ENCODE results near the gene GRK5.

Gene GRK5

GRCh38 chr10:119459681-119460340, 252.4 kb downstream of the GRK5 start:
- Histone ChIP-seq H3K9me3 (ENCODE audit: insufficient read depth, low read length) (no peaks in the 10 kb centered on the region), H3K9ac (ENCODE audit: low read length) (no peak overlapping the region), H3K36me3 (replicated peaks; ENCODE audit: low read depth, low read length) (no peaks in the 10 kb centered on the region), H3K4me3 (ENCODE audit: low read length) (no peak overlapping the region), H4K20me1 (ENCODE audit: insufficient read depth, low read length) (no peaks in the 10 kb centered on the region), H2AFZ (ENCODE audit: low read depth, low read length) (no peak overlapping the region), H3K4me2 (ENCODE audit: low read length) (no peak overlapping the region), H3K4me1 (ENCODE audit: low read length) (peaks cover 35% of the 10 kb centered on the region), H3K27me3 (ENCODE audit: low read depth, low read length) (no peaks in the 10 kb centered on the region), H3K79me2 (ENCODE audit: low read length) (no peaks in the 10 kb centered on the region), H3K27ac (ENCODE audit: low read length) (no peak overlapping the region)
- TF ChIP-seq CTCF (IDR thresholded peaks at IDR 0.05; ENCODE audit: low read depth, low read length) (no peak), EZH2phosphoT487 (IDR thresholded peaks at IDR 0.05; ENCODE audit: low read depth) (no peak)

- H3K4me2 ChIP-seq (ENCODE audit: low read length), result peak overlapping the region; percentile 62
- H3K79me2 ChIP-seq (ENCODE audit: low read length), result no peaks in the 10 kb centered on the region
- no peaks in the 10 kb centered on the region for H3K9me3 ChIP-seq (ENCODE audit: insufficient read depth, low read length)
- H4K20me1 ChIP-seq (ENCODE audit: insufficient read depth, low read length), result no peaks in the 10 kb centered on the region
- TF ChIP-seq CTCF (IDR thresholded peaks at IDR 0.05; ENCODE audit: low read depth, low read length) (no peak), EZH2phosphoT487 (IDR thresholded peaks at IDR 0.05; ENCODE audit: low read depth) (no peak)
- H3K4me3 ChIP-seq (ENCODE audit: low read length), result no peak overlapping the region
- H3K27ac ChIP-seq (ENCODE audit: low read length), result no peak overlapping the region
- H3K36me3 ChIP-seq (replicated peaks; ENCODE audit: low read depth, low read length), result no peaks in the 10 kb centered on the region
- peaks cover 6% of the 10 kb centered on the region; the same call in 1 of the 2 replicates for H3K27me3 ChIP-seq (ENCODE audit: low read depth, low read length)
- peaks cover 30% of the 10 kb centered on the region for H3K4me1 ChIP-seq (ENCODE audit: low read length)
- H2AFZ ChIP-seq (ENCODE audit: low read depth, low read length), result no peak overlapping the region
- no peak overlapping the region for H3K9ac ChIP-seq (ENCODE audit: low read length)
Measured at GRCh38 chr10:119460369-119461195, 253.2 kb downstream of the GRK5 start.

GRCh38 chr10:119461380-119461779, 254.0 kb downstream of the GRK5 start:
- Histone ChIP-seq H3K9me3 (ENCODE audit: insufficient read depth, low read length) (no peaks in the 10 kb centered on the region), H3K9ac (ENCODE audit: low read length) (no peak overlapping the region), H3K4me2 (ENCODE audit: low read length) (peak overlapping the region; percentile 62), H3K79me2 (ENCODE audit: low read length) (no peaks in the 10 kb centered on the region), H4K20me1 (ENCODE audit: insufficient read depth, low read length) (no peaks in the 10 kb centered on the region), H2AFZ (ENCODE audit: low read depth, low read length) (no peak overlapping the region), H3K4me1 (ENCODE audit: low read length) (peaks cover 23% of the 10 kb centered on the region), H3K36me3 (replicated peaks; ENCODE audit: low read depth, low read length) (no peaks in the 10 kb centered on the region), H3K27me3 (ENCODE audit: low read depth, low read length) (peaks cover 6% of the 10 kb centered on the region; the same call in 1 of the 2 replicates), H3K4me3 (ENCODE audit: low read length) (peak overlapping the region; percentile 24; the same call in 1 of the 2 replicates), H3K27ac (ENCODE audit: low read length) (no peak overlapping the region)
- no peak for TF ChIP-seq CTCF (IDR thresholded peaks at IDR 0.05; ENCODE audit: low read depth, low read length)
- TF ChIP-seq EZH2phosphoT487 (IDR thresholded peaks at IDR 0.05; ENCODE audit: low read depth), result no peak

- no peaks in the 10 kb centered on the region for H3K9me3 ChIP-seq (ENCODE audit: insufficient read depth, low read length)
- peaks cover 6% of the 10 kb centered on the region; the same call in 1 of the 2 replicates for H3K27me3 ChIP-seq (ENCODE audit: low read depth, low read length)
- TF ChIP-seq EZH2phosphoT487 (IDR thresholded peaks at IDR 0.05; ENCODE audit: low read depth), result no peak
- no peak for TF ChIP-seq CTCF (IDR thresholded peaks at IDR 0.05; ENCODE audit: low read depth, low read length)
- peak overlapping the region; percentile 40 for H3K4me3 ChIP-seq (ENCODE audit: low read length)
- H3K79me2 ChIP-seq (ENCODE audit: low read length), result no peaks in the 10 kb centered on the region
- no peak overlapping the region for H3K27ac ChIP-seq (ENCODE audit: low read length)
- H3K4me1 ChIP-seq (ENCODE audit: low read length), result peaks cover 20% of the 10 kb centered on the region
- no peaks in the 10 kb centered on the region for H4K20me1 ChIP-seq (ENCODE audit: insufficient read depth, low read length)
- H2AFZ ChIP-seq (ENCODE audit: low read depth, low read length), result no peak overlapping the region
- no peak overlapping the region for H3K9ac ChIP-seq (ENCODE audit: low read length)
- H3K36me3 ChIP-seq (replicated peaks; ENCODE audit: low read depth, low read length), result no peaks in the 10 kb centered on the region
- H3K4me2 ChIP-seq (ENCODE audit: low read length), result peak overlapping the region; percentile 62
Measured at GRCh38 chr10:119461923-119462322, 254.6 kb downstream of the GRK5 start.

Measured in OCI-LY3 (cell line).